Fibroblast of villous mesenchyme (primary cell): ENCODE results near the gene CRLF1. TPM values are rescaled to one million over a fixed set of nuclear protein-coding genes. Genes with fewer than 3 reads are reported as not detected.

ENCODE experiments used
- DNase-seq: peaks from one replicate; pipeline ENCODE4 v3.0.0-alpha.2; 2010; ENCODE audit warnings: low read depth
- H3K4me3 ChIP-seq: 2 replicates; pipeline ENCODE4 v1.5.1; 2011; ENCODE audit warnings: low read depth, mild to moderate bottlenecking, low read length
- CTCF ChIP-seq: IDR thresholded peaks from 2 replicates; pipeline ENCODE4 v1.5.1; 2012; ENCODE audit warnings: low read depth, mild to moderate bottlenecking, low read length; ENCODE audit not compliant: insufficient read depth
- total RNA-seq: library from RNA; depleted of rRNA; stranded (reverse); fragments of >200 nt; gene quantifications from 2 replicates; pipeline ENCODE4 v1.2.3, GENCODE V29; 2012

CRLF1 gene
- total RNA-seq, 1 donor, result not detected

- DNase-seq, result no peak
- peak within 1 kb of the TSS; percentile 39 for H3K4me3 ChIP-seq
- TF ChIP-seq CTCF, result no peak
These were observed 6.4 kb upstream of the CRLF1 start, which contains the start of gene TMEM59L for GRCh38 chr19:18612772-18613588. Gene TMEM59L (plus strand): TSS chr19:18612870. CDS start chr19:18612959, 89 bp downstream.

- peak overlapping the region; percentile 39 for H3K4me3 ChIP-seq
- TF ChIP-seq CTCF, result no peak
- no peak for DNase-seq
These were observed 5.6 kb upstream of the CRLF1 start for GRCh38 chr19:18612051-18612771.

GRCh38 chr19:18611327-18612050 lies 4.9 kb upstream of the CRLF1 start:
- no peak for TF ChIP-seq CTCF
- no peak overlapping the region for H3K4me3 ChIP-seq
- no peak for DNase-seq

- DNase-seq, result no peak
- no peak for TF ChIP-seq CTCF
- no peak overlapping the region for H3K4me3 ChIP-seq
These were observed 4.1 kb upstream of the CRLF1 start for GRCh38 chr19:18610556-18611326.

- TF ChIP-seq CTCF, result no peak
- no peak overlapping the region for H3K4me3 ChIP-seq
- DNase-seq, result no peak
These were observed 3.6 kb upstream of the CRLF1 start for GRCh38 chr19:18610245-18610555.

GRCh38 chr19:18609717-18610051 lies 3.1 kb upstream of the CRLF1 start:
- TF ChIP-seq CTCF, result no peak
- no peak for DNase-seq
- no peak overlapping the region for H3K4me3 ChIP-seq
